ENCODE measurements around the gene MARK3.

MARK3 gene

GRCh38 chr14:103517721-103518421, 132.7 kb downstream of the MARK3 start:
- H3K4me3 ChIP-seq (ENCODE audit: low read length), result no peak overlapping the region
- H3K4me1 ChIP-seq (ENCODE audit: insufficient read depth, low read length), result no peaks in the 10 kb centered on the region; the same call in 1 of the 2 replicates
- H3K9me3 ChIP-seq (ENCODE audit: insufficient read depth, low read depth, low read length), result no peaks in the 10 kb centered on the region
- 72% methylated on average over 20 of the region's 20 CpGs for WGBS
- peaks cover 2% of the 10 kb centered on the region for H3K27me3 ChIP-seq (ENCODE audit: insufficient read depth, low read length)
- no peak overlapping the region for H3K9ac ChIP-seq (ENCODE audit: low read depth, low read length)
- peaks cover 16% of the 10 kb centered on the region for H3K36me3 ChIP-seq (ENCODE audit: insufficient read depth, low read length)
- no peak overlapping the region for H3K27ac ChIP-seq (ENCODE audit: low read depth, low read length)

- Histone ChIP-seq H3K9ac (ENCODE audit: low read depth, low read length) (no peak overlapping the region), H3K4me1 (ENCODE audit: insufficient read depth, low read length) (peaks cover 4% of the 10 kb centered on the region), H3K36me3 (ENCODE audit: insufficient read depth, low read length) (peaks cover 16% of the 10 kb centered on the region), H3K27me3 (ENCODE audit: insufficient read depth, low read length) (peaks cover 8% of the 10 kb centered on the region), H3K4me3 (ENCODE audit: low read length) (no peak overlapping the region), H3K27ac (ENCODE audit: low read depth, low read length) (peak overlapping the region; percentile 17; the same call in 1 of the 2 replicates), H3K9me3 (ENCODE audit: insufficient read depth, low read depth, low read length) (no peaks in the 10 kb centered on the region)
- 68% methylated on average over 9 of the region's 9 CpGs for WGBS
These were observed 133.3 kb downstream of the MARK3 start for GRCh38 chr14:103518422-103519042.

GRCh38 chr14:103519043-103519836, 134.0 kb downstream of the MARK3 start:
- Histone ChIP-seq H3K9me3 (ENCODE audit: insufficient read depth, low read depth, low read length) (no peaks in the 10 kb centered on the region), H3K36me3 (ENCODE audit: insufficient read depth, low read length) (peaks cover 16% of the 10 kb centered on the region), H3K4me1 (ENCODE audit: insufficient read depth, low read length) (peaks cover 5% of the 10 kb centered on the region), H3K27ac (ENCODE audit: low read depth, low read length) (peak overlapping the region; percentile 17; the same call in 1 of the 2 replicates), H3K4me3 (ENCODE audit: low read length) (no peak overlapping the region), H3K9ac (ENCODE audit: low read depth, low read length) (no peak overlapping the region), H3K27me3 (ENCODE audit: insufficient read depth, low read length) (peaks cover 15% of the 10 kb centered on the region)
- 81% methylated on average over 13 of the region's 13 CpGs for WGBS

GRCh38 chr14:103519837-103520212, 134.6 kb downstream of the MARK3 start:
- peaks cover 21% of the 10 kb centered on the region for H3K27me3 ChIP-seq (ENCODE audit: insufficient read depth, low read length)
- H3K27ac ChIP-seq (ENCODE audit: low read depth, low read length), result peak overlapping the region; percentile 1; the same call in 1 of the 2 replicates
- peaks cover 5% of the 10 kb centered on the region for H3K4me1 ChIP-seq (ENCODE audit: insufficient read depth, low read length)
- H3K4me3 ChIP-seq (ENCODE audit: low read length), result no peak overlapping the region
- peaks cover 16% of the 10 kb centered on the region for H3K36me3 ChIP-seq (ENCODE audit: insufficient read depth, low read length)
- 92% methylated on average over 22 of the region's 22 CpGs for WGBS
- H3K9ac ChIP-seq (ENCODE audit: low read depth, low read length), result no peak overlapping the region
- no peaks in the 10 kb centered on the region for H3K9me3 ChIP-seq (ENCODE audit: insufficient read depth, low read depth, low read length)

- H3K27ac ChIP-seq (ENCODE audit: low read depth, low read length), result peak overlapping the region; percentile 55; the same call in 1 of the 2 replicates
These were observed 135.0 kb downstream of the MARK3 start for GRCh38 chr14:103520269-103520656.

GRCh38 chr14:103520657-103521437, 135.6 kb downstream of the MARK3 start:
- Histone ChIP-seq H3K9me3 (ENCODE audit: insufficient read depth, low read depth, low read length) (no peaks in the 10 kb centered on the region), H3K4me1 (ENCODE audit: insufficient read depth, low read length) (peaks cover 5% of the 10 kb centered on the region), H3K27me3 (ENCODE audit: insufficient read depth, low read length) (peaks cover 21% of the 10 kb centered on the region), H3K4me3 (ENCODE audit: low read length) (peak overlapping the region; percentile 70), H3K9ac (ENCODE audit: low read depth, low read length) (peak overlapping the region; percentile 43; the same call in 1 of the 2 replicates), H3K36me3 (ENCODE audit: insufficient read depth, low read length) (peaks cover 16% of the 10 kb centered on the region), H3K27ac (ENCODE audit: low read depth, low read length) (peak overlapping the region; percentile 55; the same call in 1 of the 2 replicates)
- WGBS, result 5% methylated on average over 55 of the region's 66 CpGs

More at GRCh38 chr14:103520269-103520656, 135.0 kb downstream of the MARK3 start:
- WGBS, result 85% methylated on average over 10 of the region's 10 CpGs
- no peaks in the 10 kb centered on the region for H3K9me3 ChIP-seq (ENCODE audit: insufficient read depth, low read depth, low read length)
- peaks cover 16% of the 10 kb centered on the region for H3K36me3 ChIP-seq (ENCODE audit: insufficient read depth, low read length)
- H3K4me3 ChIP-seq (ENCODE audit: low read length), result peak overlapping the region; percentile 70; the same call in 1 of the 2 replicates
- no peak overlapping the region for H3K9ac ChIP-seq (ENCODE audit: low read depth, low read length)
- peaks cover 21% of the 10 kb centered on the region for H3K27me3 ChIP-seq (ENCODE audit: insufficient read depth, low read length)
- H3K4me1 ChIP-seq (ENCODE audit: insufficient read depth, low read length), result peaks cover 5% of the 10 kb centered on the region

- H3K4me3 ChIP-seq (ENCODE audit: low read length), result peak overlapping the region; percentile 70
- H3K9me3 ChIP-seq (ENCODE audit: insufficient read depth, low read depth, low read length), result no peaks in the 10 kb centered on the region
- H3K9ac ChIP-seq (ENCODE audit: low read depth, low read length), result peak overlapping the region; percentile 54
- WGBS, result under 1% methylated on average over 77 of the region's 77 CpGs
- H3K27ac ChIP-seq (ENCODE audit: low read depth, low read length), result peak overlapping the region; percentile 55; the same call in 1 of the 2 replicates
- H3K36me3 ChIP-seq (ENCODE audit: insufficient read depth, low read length), result peaks cover 16% of the 10 kb centered on the region
- H3K27me3 ChIP-seq (ENCODE audit: insufficient read depth, low read length), result peaks cover 21% of the 10 kb centered on the region
- peaks cover 5% of the 10 kb centered on the region for H3K4me1 ChIP-seq (ENCODE audit: insufficient read depth, low read length)
These were observed 136.3 kb downstream of the MARK3 start for GRCh38 chr14:103521438-103521950.

- H3K27me3 ChIP-seq (ENCODE audit: insufficient read depth, low read length), result peaks cover 21% of the 10 kb centered on the region
- no peaks in the 10 kb centered on the region for H3K9me3 ChIP-seq (ENCODE audit: insufficient read depth, low read depth, low read length)
- H3K9ac ChIP-seq (ENCODE audit: low read depth, low read length), result peak overlapping the region; percentile 69
- peak overlapping the region; percentile 50; the same call in 1 of the 2 replicates for H3K27ac ChIP-seq (ENCODE audit: low read depth, low read length)
- H3K36me3 ChIP-seq (ENCODE audit: insufficient read depth, low read length), result peaks cover 16% of the 10 kb centered on the region
- under 1% methylated on average over 74 of the region's 74 CpGs for WGBS
- H3K4me3 ChIP-seq (ENCODE audit: low read length), result peak overlapping the region; percentile 70
- peaks cover 5% of the 10 kb centered on the region for H3K4me1 ChIP-seq (ENCODE audit: insufficient read depth, low read length)
These were observed 136.8 kb downstream of the MARK3 start for GRCh38 chr14:103521951-103522563.

GRCh38 chr14:103522649-103523574, 137.7 kb downstream of the MARK3 start, which contains the start of gene CKB:
CKB (minus strand) TSS chr14:103522830; CDS start chr14:103522493, 337 bp downstream.
- under 1% methylated on average over 107 of the region's 107 CpGs for WGBS
- Histone ChIP-seq H3K9ac (ENCODE audit: low read depth, low read length) (peak within 1 kb of the TSS; percentile 69), H3K27ac (ENCODE audit: low read depth, low read length) (peak within 1 kb of the TSS; percentile 55; the same call in 1 of the 2 replicates), H3K4me1 (ENCODE audit: insufficient read depth, low read length) (peaks cover 5% of the 10 kb centered on the region), H3K9me3 (ENCODE audit: insufficient read depth, low read depth, low read length) (no peaks in the 10 kb centered on the region), H3K36me3 (ENCODE audit: insufficient read depth, low read length) (peaks cover 16% of the 10 kb centered on the region), H3K4me3 (ENCODE audit: low read length) (peak within 1 kb of the TSS; percentile 70), H3K27me3 (ENCODE audit: insufficient read depth, low read length) (peaks cover 21% of the 10 kb centered on the region)
